ENCODE results near the gene WIPF2. TPM values are rescaled to one million over a fixed set of nuclear protein-coding genes. Genes with fewer than 3 reads are reported as not detected.

WIPF2 gene
- total and polyA plus RNA-seq, 2 of the 8 experiments (the other 6 are each of a cell fraction or from before 2014, with no cell fraction given): 6.9 to 25.3 TPM

DNA sequence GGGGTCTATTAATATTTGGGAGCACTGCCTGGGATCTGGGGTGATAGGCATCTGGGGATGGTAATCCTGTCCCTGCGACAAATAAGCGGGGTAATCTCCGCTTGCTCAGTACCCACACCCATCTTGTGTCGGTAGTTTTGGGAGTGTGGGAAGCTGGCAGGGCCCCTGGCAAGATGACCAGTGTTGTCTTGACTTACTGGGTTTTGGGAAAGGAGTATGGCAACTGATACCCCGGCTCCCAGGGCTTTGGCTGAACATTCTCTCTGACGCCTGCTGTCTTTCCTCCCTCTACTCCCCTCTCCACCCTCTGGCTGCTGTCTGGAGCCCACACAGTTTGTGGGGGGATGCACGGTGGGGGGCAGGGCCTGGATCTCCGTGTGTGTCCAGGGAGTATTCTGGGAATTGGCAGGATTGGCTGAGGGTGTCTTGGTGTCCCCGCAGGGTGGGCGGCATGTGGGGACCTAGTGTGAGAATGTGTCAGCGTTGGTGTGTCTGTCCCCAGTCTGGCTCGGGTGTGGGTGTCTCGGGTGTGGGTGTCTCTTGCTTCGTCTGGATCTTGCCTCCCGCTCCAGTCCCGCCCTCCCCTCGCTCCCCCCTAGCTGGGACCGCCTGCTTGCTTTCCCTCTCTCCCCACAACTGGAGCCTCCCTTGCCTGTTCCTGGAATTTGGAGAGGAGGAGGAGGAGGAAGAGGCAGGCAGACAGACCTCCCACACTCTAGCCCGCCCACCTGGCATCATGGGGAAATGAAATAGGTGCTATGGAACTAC, 101.8 kb downstream of the WIPF2 start:
- H4K91ac ChIP-seq (replicated peaks; ENCODE audit: insufficient read length, low read length): no peak overlapping the region
- H3K9ac ChIP-seq (replicated peaks in 1 of 4; ENCODE audit: extremely low read depth in 1 of 4, low read depth in 3 of 4, low read length in 3 of 4): no peak overlapping the region
- H3K23ac ChIP-seq (ENCODE audit: insufficient read length): no peak overlapping the region
- no peak overlapping the region for H2AFZ ChIP-seq (ENCODE audit: low read length)
- H3K18ac ChIP-seq (ENCODE audit: extremely low read depth, low read length): no peak overlapping the region
- TF ChIP-seq TEAD4 (IDR thresholded peaks at IDR 0.05; ENCODE audit: low read depth, low read length): no peak
- no peak for TF ChIP-seq TBP (IDR thresholded peaks at IDR 0.05; ENCODE audit: low read depth, low read length)
- TF ChIP-seq, protein P1, sequence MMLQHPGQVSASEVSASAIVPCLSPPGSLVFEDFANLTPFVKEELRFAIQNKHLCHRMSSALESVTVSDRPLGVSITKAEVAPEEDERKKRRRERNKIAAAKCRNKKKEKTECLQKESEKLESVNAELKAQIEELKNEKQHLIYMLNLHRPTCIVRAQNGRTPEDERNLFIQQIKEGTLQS (IDR thresholded peaks at IDR 0.05; ENCODE audit: insufficient read depth, low read depth, low read length): no peak
- TF ChIP-seq BRCA1 (IDR thresholded peaks at IDR 0.05; ENCODE audit: low read depth, low read length): no peak
- TF ChIP-seq, protein P2, sequence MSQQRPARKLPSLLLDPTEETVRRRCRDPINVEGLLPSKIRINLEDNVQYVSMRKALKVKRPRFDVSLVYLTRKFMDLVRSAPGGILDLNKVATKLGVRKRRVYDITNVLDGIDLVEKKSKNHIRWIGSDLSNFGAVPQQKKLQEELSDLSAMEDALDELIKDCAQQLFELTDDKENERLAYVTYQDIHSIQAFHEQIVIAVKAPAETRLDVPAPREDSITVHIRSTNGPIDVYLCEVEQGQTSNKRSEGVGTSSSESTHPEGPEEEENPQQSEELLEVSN (IDR thresholded peaks at IDR 0.05): peak; percentile 32; the same call in 1 of the 2 replicates
- TF ChIP-seq, protein P3, sequence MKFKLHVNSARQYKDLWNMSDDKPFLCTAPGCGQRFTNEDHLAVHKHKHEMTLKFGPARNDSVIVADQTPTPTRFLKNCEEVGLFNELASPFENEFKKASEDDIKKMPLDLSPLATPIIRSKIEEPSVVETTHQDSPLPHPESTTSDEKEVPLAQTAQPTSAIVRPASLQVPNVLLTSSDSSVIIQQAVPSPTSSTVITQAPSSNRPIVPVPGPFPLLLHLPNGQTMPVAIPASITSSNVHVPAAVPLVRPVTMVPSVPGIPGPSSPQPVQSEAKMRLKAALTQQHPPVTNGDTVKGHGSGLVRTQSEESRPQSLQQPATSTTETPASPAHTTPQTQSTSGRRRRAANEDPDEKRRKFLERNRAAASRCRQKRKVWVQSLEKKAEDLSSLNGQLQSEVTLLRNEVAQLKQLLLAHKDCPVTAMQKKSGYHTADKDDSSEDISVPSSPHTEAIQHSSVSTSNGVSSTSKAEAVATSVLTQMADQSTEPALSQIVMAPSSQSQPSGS (IDR thresholded peaks at IDR 0.05; ENCODE audit: low read length): no peak
- TF ChIP-seq POLR2AphosphoS5 (IDR thresholded peaks at IDR 0.05; ENCODE audit: low read depth, low read length): no peak
- H3K36me3 ChIP-seq (ENCODE audit: control insufficient read depth in 2 of 4, insufficient read depth in 4 of 4, low read length in 3 of 4): no peaks in the 10 kb centered on the region
- H3K4ac ChIP-seq (replicated peaks; ENCODE audit: insufficient read length, low read depth, low read length): no peak overlapping the region
- H3K79me2 ChIP-seq (ENCODE audit: control insufficient read depth in 1 of 2, insufficient read depth in 2 of 2, low read length in 2 of 2): peaks cover 0 to 20% of the 10 kb centered on the region in 2 experiments; a peak in 2 of 4 replicates
- 80% methylated on average over 11 of the region's 19 CpGs; no CpG with 5 or more reads in 1 of the 2 experiments for WGBS, 2 experiments (ENCODE audit: extremely low coverage in 1 of 2, insufficient coverage in 1 of 2, insufficient read length in 1 of 2, insufficient replicate concordance in 2 of 2, low coverage in 1 of 2, low lambda C conversion rate in 2 of 2, missing lambda C conversion rate in 1 of 2)
- no peak overlapping the region for H3K4me3 ChIP-seq (ENCODE audit: extremely low read depth in 1 of 4, insufficient read depth in 2 of 4, low read depth in 3 of 4, low read length in 4 of 4)
- ChIA-PET CTCF (ENCODE audit: partially characterized antibody) (interaction anchor here (1.5 to 39.2 kb wide), 4 partner anchors 11 to 32 kb away, joined by 5 to 1198 read pairs (median 6); partner anchors contain the start of genes GJD3 and RARA), POLR2A (ENCODE audit: partially characterized antibody) (interaction anchor here (0.9 to 30.6 kb wide), 3 partner anchors 13 to 25 kb away, joined by 3 to 540 read pairs (median 3); partner anchors contain the start of genes CDC6 and RARA)
- H3K4me1 ChIP-seq (replicated peaks in 1 of 4; ENCODE audit: control insufficient read depth in 3 of 4, insufficient read depth in 4 of 4, low read length in 3 of 4): peaks cover 0 to 32% (median 21%) of the 10 kb centered on the region in 4 experiments; a peak in 6 of 7 replicates
- no peak overlapping the region for H2BK20ac ChIP-seq (ENCODE audit: low read length)
- peaks cover 17% of the 10 kb centered on the region for H3K79me1 ChIP-seq (ENCODE audit: low read depth, low read length)
- H4K20me1 ChIP-seq (replicated peaks in 1 of 2; ENCODE audit: control insufficient read depth in 1 of 2, insufficient read depth in 2 of 2, low read length in 2 of 2): peaks cover 20 to 35% of the 10 kb centered on the region in 2 experiments
- 0 out of 2 replicates have a peak overlapping the region, but pooled peaks have one; percentile 44 for H2BK5ac ChIP-seq (ENCODE audit: low read depth, low read length)
- no peak overlapping the region for H3K56ac ChIP-seq (replicated peaks; ENCODE audit: insufficient read length, low read depth, low read length)
- no peak overlapping the region for H2BK15ac ChIP-seq (ENCODE audit: low read length)
- no peak overlapping the region for H2BK120ac ChIP-seq (replicated peaks; ENCODE audit: low read depth, low read length)
- peaks cover 0 to 28% (median 15%) of the 10 kb centered on the region in 4 experiments; a peak in 5 of 7 replicates for H3K27me3 ChIP-seq (replicated peaks in 1 of 4; ENCODE audit: control insufficient read depth in 3 of 4, extremely low read depth in 1 of 4, insufficient read depth in 3 of 4, low read length in 3 of 4)
- no peak overlapping the region for H3K27ac ChIP-seq (ENCODE audit: low read depth, low read length)
- H3K23me2 ChIP-seq (ENCODE audit: low read depth, low read length): peaks cover 18% of the 10 kb centered on the region
- H4K8ac ChIP-seq (ENCODE audit: extremely low read depth, insufficient read depth, low read length): no peak overlapping the region
- no peak overlapping the region for H3K4me2 ChIP-seq (ENCODE audit: insufficient read depth in 1 of 2, low read depth in 2 of 2, low read length in 2 of 2)
- H3K9me3 ChIP-seq (ENCODE audit: insufficient read depth in 2 of 2, low read depth in 1 of 2, low read length in 1 of 2): no peaks in the 10 kb centered on the region
- H3K14ac ChIP-seq (ENCODE audit: insufficient read length): no peak overlapping the region
- H2BK12ac ChIP-seq (ENCODE audit: low read depth, low read length): 0 out of 2 replicates have a peak overlapping the region, but pooled peaks have one; percentile 17
- no peak overlapping the region for H2AK5ac ChIP-seq (ENCODE audit: low read depth, low read length)
- FAIRE-seq (no peak), DNase-seq (ENCODE audit: low read depth in 1 of 2, low spot score in 2 of 2) (no peak)
- H4K5ac ChIP-seq (ENCODE audit: insufficient read length, low read depth, low read length): no peak overlapping the region
